Measurements from ENCODE around the gene HNRNPLL. TPM values are rescaled to one million over a fixed set of nuclear protein-coding genes. Genes with fewer than 3 reads are reported as not detected.

HNRNPLL gene
- total and polyA plus RNA-seq, 2 experiments from 2014 or later, result 42.5 to 53.4 TPM

DNA sequence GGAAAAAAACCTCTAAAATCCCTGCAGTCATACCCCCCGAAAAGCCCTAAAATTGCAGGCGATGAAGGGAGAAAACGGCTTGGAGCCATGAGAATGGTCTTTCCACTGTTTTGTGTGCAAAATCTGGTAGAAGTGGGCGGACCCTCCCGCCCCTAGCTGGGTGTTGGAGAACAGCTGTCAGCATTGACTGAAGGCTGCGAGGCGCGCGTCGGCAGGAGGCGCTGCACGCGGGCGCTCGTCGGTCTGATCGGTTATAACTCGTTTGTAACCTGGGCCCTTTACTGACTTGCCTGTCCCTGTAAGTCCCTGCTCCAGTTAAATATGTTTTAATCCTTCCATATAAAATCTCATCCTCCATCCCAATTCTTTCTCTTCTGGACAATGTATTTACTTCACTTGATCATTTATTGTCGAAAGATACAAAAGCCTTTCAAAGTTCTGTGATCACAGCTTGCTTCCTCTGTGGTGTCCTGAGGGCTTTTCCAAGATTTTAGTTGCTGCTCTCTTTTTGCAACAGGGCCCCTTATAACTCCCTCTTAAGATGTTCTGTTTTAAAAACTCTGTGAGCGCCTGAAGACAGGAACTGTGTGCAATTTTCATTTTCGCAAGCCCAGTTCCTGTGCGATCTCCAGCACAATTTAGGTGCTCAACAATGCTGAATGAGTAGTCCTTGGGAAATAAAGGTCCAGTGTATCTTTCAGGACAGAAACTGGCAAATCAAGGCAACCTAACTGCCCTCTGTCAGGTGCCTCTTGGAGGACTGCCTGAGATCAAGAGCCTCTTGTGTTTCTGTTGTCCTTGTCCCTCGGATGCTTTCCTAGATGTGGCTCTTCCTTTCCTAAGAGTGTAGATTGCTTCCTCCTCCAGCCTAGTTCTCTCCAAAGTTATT, 918 bp upstream of the HNRNPLL start:
- Histone ChIP-seq H3K27me3 (ENCODE audit: insufficient read depth) (no peaks in the 10 kb centered on the region), H4K20me1 (replicated peaks; ENCODE audit: insufficient read depth) (peaks cover 10% of the 10 kb centered on the region), H3K4me1 (ENCODE audit: insufficient read depth) (peaks cover 21% of the 10 kb centered on the region), H3K9me2 (ENCODE audit: insufficient read depth) (no peaks in the 10 kb centered on the region), H3K4me3 (peak overlapping the region; percentile 63), H3K79me2 (replicated peaks; ENCODE audit: insufficient read depth) (peaks cover 33% of the 10 kb centered on the region), H3K27ac (ENCODE audit: low read depth) (no peak overlapping the region), H3F3A (replicated peaks; ENCODE audit: low read depth) (no peaks in the 10 kb centered on the region), H3K36me3 (ENCODE audit: insufficient read depth) (no peaks in the 10 kb centered on the region), H2AFZ (peak overlapping the region; percentile 86), H3K4me2 (peak overlapping the region; percentile 80)
- Mint-ChIP-seq H3K9me3 (no peaks in the 10 kb centered on the region), H3K27me3 (ENCODE audit: insufficient read depth, low read depth, poor library complexity) (peaks cover 6% of the 10 kb centered on the region), H3K36me3 (ENCODE audit: low read depth) (no peaks in the 10 kb centered on the region; the same call in 2 of the 3 replicates), H3K4me1 (peaks cover 30% of the 10 kb centered on the region), H3K4me3 (peak overlapping the region; percentile 97), H3K27ac (peak overlapping the region; percentile 87)
- ATAC-seq, result peak; percentile 74
- peak; percentile 90 for DNase-seq (ENCODE audit: low spot score)
- TF ChIP-seq CTCF (conservative IDR thresholded peaks at IDR 0.05; ENCODE audit: low read depth in 2 of 2) (peak; percentile 86 to 91), EZH2phosphoT487 (IDR thresholded peaks at IDR 0.05; ENCODE audit: unreplicated experiment) (no peak), JUNB (IDR thresholded peaks at IDR 0.05; ENCODE audit: unreplicated experiment) (no peak), ZNF331 (CRISPR knock-in tag; IDR thresholded peaks at IDR 0.05; ENCODE audit: low read depth) (no peak), CREB1 (CRISPR knock-in tag; IDR thresholded peaks at IDR 0.05; ENCODE audit: low read depth) (peak; percentile 63), NANOG (IDR thresholded peaks at IDR 0.05; ENCODE audit: borderline replicate concordance) (no peak), ETS1 (IDR thresholded peaks at IDR 0.05) (no peak)
- TF ChIP-seq, protein P1, sequence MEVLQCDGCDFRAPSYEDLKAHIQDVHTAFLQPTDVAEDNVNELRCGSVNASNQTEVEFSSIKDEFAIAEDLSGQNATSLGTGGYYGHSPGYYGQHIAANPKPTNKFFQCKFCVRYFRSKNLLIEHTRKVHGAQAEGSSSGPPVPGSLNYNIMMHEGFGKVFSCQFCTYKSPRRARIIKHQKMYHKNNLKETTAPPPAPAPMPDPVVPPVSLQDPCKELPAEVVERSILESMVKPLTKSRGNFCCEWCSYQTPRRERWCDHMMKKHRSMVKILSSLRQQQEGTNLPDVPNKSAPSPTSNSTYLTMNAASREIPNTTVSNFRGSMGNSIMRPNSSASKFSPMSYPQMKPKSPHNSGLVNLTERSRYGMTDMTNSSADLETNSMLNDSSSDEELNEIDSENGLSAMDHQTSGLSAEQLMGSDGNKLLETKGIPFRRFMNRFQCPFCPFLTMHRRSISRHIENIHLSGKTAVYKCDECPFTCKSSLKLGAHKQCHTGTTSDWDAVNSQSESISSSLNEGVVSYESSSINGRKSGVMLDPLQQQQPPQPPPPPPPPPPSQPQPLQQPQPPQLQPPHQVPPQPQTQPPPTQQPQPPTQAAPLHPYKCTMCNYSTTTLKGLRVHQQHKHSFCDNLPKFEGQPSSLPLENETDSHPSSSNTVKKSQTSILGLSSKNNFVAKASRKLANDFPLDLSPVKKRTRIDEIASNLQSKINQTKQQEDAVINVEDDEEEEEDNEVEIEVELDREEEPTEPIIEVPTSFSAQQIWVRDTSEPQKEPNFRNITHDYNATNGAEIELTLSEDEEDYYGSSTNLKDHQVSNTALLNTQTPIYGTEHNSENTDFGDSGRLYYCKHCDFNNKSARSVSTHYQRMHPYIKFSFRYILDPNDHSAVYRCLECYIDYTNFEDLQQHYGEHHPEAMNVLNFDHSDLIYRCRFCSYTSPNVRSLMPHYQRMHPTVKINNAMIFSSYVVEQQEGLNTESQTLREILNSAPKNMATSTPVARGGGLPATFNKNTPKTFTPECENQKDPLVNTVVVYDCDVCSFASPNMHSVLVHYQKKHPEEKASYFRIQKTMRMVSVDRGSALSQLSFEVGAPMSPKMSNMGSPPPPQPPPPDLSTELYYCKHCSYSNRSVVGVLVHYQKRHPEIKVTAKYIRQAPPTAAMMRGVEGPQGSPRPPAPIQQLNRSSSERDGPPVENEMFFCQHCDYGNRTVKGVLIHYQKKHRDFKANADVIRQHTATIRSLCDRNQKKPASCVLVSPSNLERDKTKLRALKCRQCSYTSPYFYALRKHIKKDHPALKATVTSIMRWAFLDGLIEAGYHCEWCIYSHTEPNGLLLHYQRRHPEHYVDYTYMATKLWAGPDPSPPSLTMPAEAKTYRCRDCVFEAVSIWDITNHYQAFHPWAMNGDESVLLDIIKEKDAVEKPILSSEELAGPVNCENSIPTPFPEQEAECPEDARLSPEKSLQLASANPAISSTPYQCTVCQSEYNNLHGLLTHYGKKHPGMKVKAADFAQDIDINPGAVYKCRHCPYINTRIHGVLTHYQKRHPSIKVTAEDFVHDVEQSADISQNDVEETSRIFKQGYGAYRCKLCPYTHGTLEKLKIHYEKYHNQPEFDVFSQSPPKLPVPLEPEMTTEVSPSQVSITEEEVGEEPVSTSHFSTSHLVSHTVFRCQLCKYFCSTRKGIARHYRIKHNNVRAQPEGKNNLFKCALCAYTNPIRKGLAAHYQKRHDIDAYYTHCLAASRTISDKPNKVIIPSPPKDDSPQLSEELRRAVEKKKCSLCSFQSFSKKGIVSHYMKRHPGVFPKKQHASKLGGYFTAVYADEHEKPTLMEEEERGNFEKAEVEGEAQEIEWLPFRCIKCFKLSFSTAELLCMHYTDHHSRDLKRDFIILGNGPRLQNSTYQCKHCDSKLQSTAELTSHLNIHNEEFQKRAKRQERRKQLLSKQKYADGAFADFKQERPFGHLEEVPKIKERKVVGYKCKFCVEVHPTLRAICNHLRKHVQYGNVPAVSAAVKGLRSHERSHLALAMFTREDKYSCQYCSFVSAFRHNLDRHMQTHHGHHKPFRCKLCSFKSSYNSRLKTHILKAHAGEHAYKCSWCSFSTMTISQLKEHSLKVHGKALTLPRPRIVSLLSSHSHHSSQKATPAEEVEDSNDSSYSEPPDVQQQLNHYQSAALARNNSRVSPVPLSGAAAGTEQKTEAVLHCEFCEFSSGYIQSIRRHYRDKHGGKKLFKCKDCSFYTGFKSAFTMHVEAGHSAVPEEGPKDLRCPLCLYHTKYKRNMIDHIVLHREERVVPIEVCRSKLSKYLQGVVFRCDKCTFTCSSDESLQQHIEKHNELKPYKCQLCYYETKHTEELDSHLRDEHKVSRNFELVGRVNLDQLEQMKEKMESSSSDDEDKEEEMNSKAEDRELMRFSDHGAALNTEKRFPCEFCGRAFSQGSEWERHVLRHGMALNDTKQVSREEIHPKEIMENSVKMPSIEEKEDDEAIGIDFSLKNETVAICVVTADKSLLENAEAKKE (CRISPR knock-in tag; IDR thresholded peaks at IDR 0.05), result no peak
